DMS114 treated with DMSO at 0.1 percent for 48 hours (cell line): Measurements from ENCODE around the gene SMYD4.

Experiments used
- DNase-seq: peaks from one replicate; lab custom pipeline; 2025; ENCODE audit not compliant: unreplicated experiment; lab: John Stamatoyannopoulos, UW

SMYD4 gene

GRCh38 chr17:1732241-1732832 lies 97.4 kb downstream of the SMYD4 start:
- DNase-seq: no peak

DNA sequence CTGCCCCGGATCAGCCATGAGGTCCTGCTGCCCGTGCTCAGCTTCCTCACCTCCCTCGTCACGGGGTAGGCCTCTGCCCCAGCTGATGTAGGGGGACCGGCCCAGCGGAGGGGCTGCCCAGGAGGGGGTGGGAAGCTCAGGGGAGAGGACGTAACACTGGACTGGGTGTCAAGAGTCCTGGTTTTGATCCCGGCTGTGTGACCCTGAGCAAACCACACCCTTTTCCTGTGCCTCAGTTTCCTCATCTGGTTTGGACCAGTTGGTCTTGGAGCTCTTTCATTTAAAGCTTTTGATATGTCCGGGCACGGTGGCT lies 98.6 kb downstream of the SMYD4 start:
- no peak for DNase-seq

DNA sequence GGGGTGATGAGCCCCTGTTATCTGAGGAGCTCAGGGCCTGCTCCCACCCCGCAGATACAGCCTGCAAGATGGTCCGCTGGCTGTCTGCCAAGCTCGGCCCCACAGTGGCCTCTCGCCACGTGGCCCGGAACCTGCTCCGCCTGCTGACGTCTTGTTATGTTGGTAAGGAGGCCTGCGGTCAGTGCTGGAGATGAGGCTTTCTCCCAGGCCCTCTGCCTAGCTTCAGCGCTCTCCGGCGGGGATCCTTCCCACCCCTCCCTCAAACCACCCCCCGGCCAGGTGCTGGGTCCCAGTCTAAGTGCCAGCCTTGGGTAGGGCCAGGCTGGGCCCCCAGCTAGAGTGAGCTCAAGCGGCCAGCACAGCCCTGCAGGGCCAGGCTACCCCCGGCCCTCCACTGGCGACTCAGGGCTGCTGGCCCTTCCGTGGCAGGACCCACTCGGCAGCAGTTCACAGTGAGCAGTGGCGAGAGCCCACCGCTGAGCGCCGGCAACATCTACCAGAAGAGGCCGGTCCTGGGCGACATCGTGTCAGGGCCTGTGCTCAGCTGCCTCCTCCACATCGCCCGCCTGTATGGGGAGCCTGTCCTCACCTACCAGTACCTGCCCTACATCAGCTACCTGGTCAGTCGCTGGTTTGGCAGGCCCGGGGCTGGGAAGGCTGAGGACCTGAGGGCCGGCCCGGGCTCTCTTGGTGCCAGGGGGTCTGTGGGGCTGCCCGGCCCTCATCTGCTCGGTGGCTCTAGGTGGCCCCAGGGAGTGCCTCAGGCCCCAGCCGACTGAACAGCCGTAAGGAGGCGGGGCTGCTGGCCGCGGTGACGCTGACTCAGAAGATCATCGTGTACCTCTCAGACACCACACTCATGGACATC lies 99.1 kb downstream of the SMYD4 start:
- DNase-seq: no peak

DNA sequence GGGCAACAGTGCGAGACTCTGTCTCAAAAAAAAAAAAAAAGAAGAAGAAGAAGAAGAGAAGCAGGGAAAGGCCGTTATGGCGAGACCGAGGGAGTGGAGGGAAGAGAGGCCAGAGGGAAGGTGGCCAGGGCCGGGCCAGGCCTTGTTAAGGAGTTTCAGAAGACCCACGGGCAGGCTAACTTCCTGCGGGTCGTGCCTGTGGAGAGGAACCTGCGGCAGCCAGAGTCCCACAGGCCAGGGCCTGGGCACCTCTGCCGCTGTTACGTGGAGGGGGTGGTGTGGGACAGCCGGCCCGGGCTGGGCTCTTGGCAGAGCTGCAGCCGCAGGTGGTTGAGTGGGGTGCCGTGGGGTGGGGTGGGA lies 99.8 kb downstream of the SMYD4 start:
- DNase-seq: no peak
